SK-N-SH treated with all-trans-retinoic acid at 6 μM for 48 hours (cell line): ENCODE measurements around the gene NPHS1.

ENCODE experiments used
- SNAI2 ChIP-seq: fragments of 250-450 bp; sonication (Bioruptor Pico); IDR thresholded peaks from 2 replicates; pipeline ENCODE4 v1.5.0; 2020; ENCODE audit warnings: mild to moderate bottlenecking, moderate library complexity
- ZC3H10 ChIP-seq: fragments of 250-450 bp; sonication (Bioruptor Pico); IDR thresholded peaks from 2 replicates; pipeline ENCODE4 v1.5.1; 2021; ENCODE audit warnings: mild to moderate bottlenecking, moderate library complexity
- ZFP3 ChIP-seq: fragments of 250-450 bp; sonication (Bioruptor Pico); IDR thresholded peaks from 2 replicates; pipeline ENCODE4 v1.5.0; 2020; ENCODE audit warnings: mild to moderate bottlenecking, moderate library complexity
- TF ChIP-seq, protein P1 (sequence below): fragments of 250-450 bp; sonication (Bioruptor Pico); IDR thresholded peaks from 2 replicates; pipeline ENCODE4 v1.8.0; 2020; ENCODE audit warnings: mild to moderate bottlenecking, moderate library complexity, borderline replicate concordance
- TF ChIP-seq, protein P2 (sequence below): fragments of 250-450 bp; sonication (Bioruptor Pico); IDR thresholded peaks from 2 replicates; pipeline ENCODE4 v1.5.1; 2020; ENCODE audit warnings: low read depth, mild to moderate bottlenecking, moderate library complexity

DNA sequence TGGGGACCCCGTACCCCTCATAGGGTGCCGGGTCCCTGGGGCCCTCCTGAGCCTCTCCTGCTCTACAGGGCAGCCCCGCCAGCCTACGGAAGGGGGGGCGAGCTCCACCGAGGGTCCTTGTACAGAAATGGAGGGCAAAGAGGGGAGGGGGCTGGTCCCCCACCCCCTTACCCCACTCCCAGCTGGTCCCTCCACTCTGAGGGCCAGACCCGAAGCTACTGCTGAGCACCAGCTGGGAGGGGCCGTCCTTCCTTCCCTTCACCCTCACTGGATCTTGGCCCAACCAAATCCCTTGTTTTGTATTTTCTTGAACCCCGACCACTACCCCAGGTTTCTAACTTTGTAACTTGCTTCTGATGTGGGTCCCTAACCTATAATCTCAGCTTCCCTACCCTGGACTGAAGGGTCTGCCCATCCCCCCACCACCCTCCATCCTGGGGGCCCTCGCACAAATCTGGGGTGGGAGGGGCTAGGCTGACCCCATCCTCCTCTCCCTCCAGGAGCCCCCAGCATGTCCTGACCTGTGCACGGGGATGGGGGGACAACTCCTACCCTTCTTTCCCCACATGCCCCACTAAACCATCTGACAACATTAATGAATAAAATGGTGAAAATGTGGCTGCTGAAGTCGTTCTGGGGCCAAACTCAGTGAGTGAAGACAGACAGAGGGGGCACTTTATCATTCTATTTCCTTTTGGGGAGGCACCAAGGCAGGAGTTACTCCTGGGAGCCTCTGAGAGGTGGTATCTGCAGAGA is 63.9 kb downstream of the NPHS1 start:
- TF ChIP-seq, protein P1, sequence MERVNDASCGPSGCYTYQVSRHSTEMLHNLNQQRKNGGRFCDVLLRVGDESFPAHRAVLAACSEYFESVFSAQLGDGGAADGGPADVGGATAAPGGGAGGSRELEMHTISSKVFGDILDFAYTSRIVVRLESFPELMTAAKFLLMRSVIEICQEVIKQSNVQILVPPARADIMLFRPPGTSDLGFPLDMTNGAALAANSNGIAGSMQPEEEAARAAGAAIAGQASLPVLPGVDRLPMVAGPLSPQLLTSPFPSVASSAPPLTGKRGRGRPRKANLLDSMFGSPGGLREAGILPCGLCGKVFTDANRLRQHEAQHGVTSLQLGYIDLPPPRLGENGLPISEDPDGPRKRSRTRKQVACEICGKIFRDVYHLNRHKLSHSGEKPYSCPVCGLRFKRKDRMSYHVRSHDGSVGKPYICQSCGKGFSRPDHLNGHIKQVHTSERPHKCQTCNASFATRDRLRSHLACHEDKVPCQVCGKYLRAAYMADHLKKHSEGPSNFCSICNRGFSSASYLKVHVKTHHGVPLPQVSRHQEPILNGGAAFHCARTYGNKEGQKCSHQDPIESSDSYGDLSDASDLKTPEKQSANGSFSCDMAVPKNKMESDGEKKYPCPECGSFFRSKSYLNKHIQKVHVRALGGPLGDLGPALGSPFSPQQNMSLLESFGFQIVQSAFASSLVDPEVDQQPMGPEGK (CRISPR knock-in tag), result no peak
- no peak for TF ChIP-seq SNAI2 (CRISPR knock-in tag)
- no peak for TF ChIP-seq ZFP3 (CRISPR knock-in tag)
- TF ChIP-seq, protein P2, sequence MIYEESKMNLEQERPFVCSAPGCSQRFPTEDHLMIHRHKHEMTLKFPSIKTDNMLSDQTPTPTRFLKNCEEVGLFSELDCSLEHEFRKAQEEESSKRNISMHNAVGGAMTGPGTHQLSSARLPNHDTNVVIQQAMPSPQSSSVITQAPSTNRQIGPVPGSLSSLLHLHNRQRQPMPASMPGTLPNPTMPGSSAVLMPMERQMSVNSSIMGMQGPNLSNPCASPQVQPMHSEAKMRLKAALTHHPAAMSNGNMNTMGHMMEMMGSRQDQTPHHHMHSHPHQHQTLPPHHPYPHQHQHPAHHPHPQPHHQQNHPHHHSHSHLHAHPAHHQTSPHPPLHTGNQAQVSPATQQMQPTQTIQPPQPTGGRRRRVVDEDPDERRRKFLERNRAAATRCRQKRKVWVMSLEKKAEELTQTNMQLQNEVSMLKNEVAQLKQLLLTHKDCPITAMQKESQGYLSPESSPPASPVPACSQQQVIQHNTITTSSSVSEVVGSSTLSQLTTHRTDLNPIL (CRISPR knock-in tag), result no peak
- no peak for TF ChIP-seq ZC3H10 (CRISPR knock-in tag)
